GM12878 (cell line): Measurements from ENCODE around the gene BDNF. TPM values are rescaled to one million over a fixed set of nuclear protein-coding genes. Genes with fewer than 3 reads are reported as not detected.

Source experiments
- ATAC-seq: fragments of 200-7000 bp; cut with Tn5 transposase; 3 replicates; pipeline ENCODE4 v1.9.1; 2020; ENCODE audit warnings: mild to moderate bottlenecking, moderate library complexity
- BruUV-seq: library from RNA; stranded (reverse); fragments of 400-500 nt; replicated peaks from 2 replicates; lab custom pipeline; 2021; lab: Mats Ljungman, UMichigan
- CTCF ChIA-PET: fragments of 300-600 bp; sonication (Branson Sonifier 250); formaldehyde crosslinking; extraction: SDS; loops from one replicate; lab custom pipeline; 2021; ENCODE audit warnings: inconsistent platforms; lab: Yijun Ruan, JAX
- POLR2A ChIA-PET: fragments of 350-600 bp; formaldehyde crosslinking; extraction: SDS; loops from one replicate; lab custom pipeline; 2021; ENCODE audit warnings: inconsistent platforms; lab: Charles Lee
- RAD21 ChIA-PET: fragments of 300-600 bp; sonication (Branson Sonifier 250); formaldehyde crosslinking; loops from one replicate; lab custom pipeline; 2023; ENCODE audit warnings: antibody characterized with exemption; ENCODE audit not compliant: unreplicated experiment; lab: Charles Lee
- SMC1A ChIA-PET: fragments of 300-600 bp; sonication (Branson Sonifier 250); formaldehyde crosslinking; loops from one replicate; lab custom pipeline; 2023; ENCODE audit not compliant: unreplicated experiment, uncharacterized antibody; lab: Charles Lee
- DNase-seq: peaks from one replicate; pipeline ENCODE4 v3.0.0-alpha.2; 2011; ENCODE audit warnings: low read depth, low spot score
- FAIRE-seq: peaks from 3 replicates; lab custom pipeline; 2011; peaks lifted over from hg19 to GRCh38; lab: Jason Lieb, UNC
- H2AFZ ChIP-seq: 2 replicates; pipeline ENCODE4 v1.6.0; 2011; ENCODE audit warnings: low read depth, low read length, control low read depth; ENCODE audit not compliant: control insufficient read depth
- H3K27ac ChIP-seq: 2 replicates; pipeline ENCODE4 v1.5.1; 2011; ENCODE audit warnings: control low read depth; ENCODE audit not compliant: control insufficient read depth, insufficient read depth
- H3K27me3 ChIP-seq, 2 experiments: replicated peaks in 1 of 2; 2 replicates each; pipeline versions ENCODE4 v1.6.0 to v1.6.1; 2011; ENCODE audit warnings: low read length in 1 of 2; ENCODE audit not compliant: control insufficient read depth in 2 of 2, insufficient read depth in 2 of 2
- H3K36me3 ChIP-seq, 2 experiments: 2 replicates each; pipeline ENCODE4 v1.5.1; 2011; ENCODE audit warnings: low read length in 1 of 2; ENCODE audit not compliant: control insufficient read depth in 2 of 2, insufficient read depth in 2 of 2
- H3K4me1 ChIP-seq: 2 replicates; pipeline ENCODE4 v1.6.1; 2011; ENCODE audit warnings: mild to moderate bottlenecking, low read length, moderate library complexity, mixed read lengths; ENCODE audit not compliant: control insufficient read depth, insufficient read depth
- H3K4me2 ChIP-seq: 2 replicates; pipeline ENCODE4 v1.6.0; 2011; ENCODE audit warnings: control low read depth; ENCODE audit not compliant: control insufficient read depth, insufficient read depth
- H3K4me3 ChIP-seq: fragments of 200-600 bp; sonication (generic); 2 replicates; pipeline ENCODE4 v1.5.1; 2016
- H3K79me2 ChIP-seq: 2 replicates; pipeline ENCODE4 v1.6.0; 2011; ENCODE audit warnings: low read length; ENCODE audit not compliant: control insufficient read depth, insufficient read depth
- H3K9ac ChIP-seq: 2 replicates; pipeline ENCODE4 v1.8.0; 2011; ENCODE audit warnings: low read length, control low read depth, mixed read lengths; ENCODE audit not compliant: control insufficient read depth, insufficient read depth
- H3K9me3 ChIP-seq: replicated peaks from 3 replicates; pipeline ENCODE4 v1.5.1; 2011; ENCODE audit warnings: mild to moderate bottlenecking, low read length; ENCODE audit not compliant: control insufficient read depth, insufficient read depth
- H4K20me1 ChIP-seq: 2 replicates; pipeline ENCODE4 v1.6.0; 2011; ENCODE audit not compliant: control insufficient read depth, insufficient read depth
- ATF7 ChIP-seq: fragments of 450-650 bp; IDR thresholded peaks from 2 replicates; pipeline ENCODE4 v1.6.1; 2016; ENCODE audit warnings: low read depth, mild to moderate bottlenecking
- CBX3 ChIP-seq: fragments of 200-600 bp; sonication (generic); IDR thresholded peaks from 2 replicates; pipeline ENCODE4 v1.6.1; 2016; ENCODE audit warnings: low read depth, borderline replicate concordance
- CREB1 ChIP-seq: IDR thresholded peaks from 2 replicates; pipeline ENCODE4 v1.6.1; 2012; ENCODE audit warnings: low read depth, mild to moderate bottlenecking, inconsistent platforms
- EED ChIP-seq: sonication (generic); IDR thresholded peaks from 2 replicates; pipeline ENCODE4 v1.6.1; 2016; ENCODE audit warnings: antibody characterized with exemption, low read depth
- EP300 ChIP-seq, 2 experiments: fragments of 150-350 bp in 1 of 2; IDR thresholded peaks; 2 replicates each; pipeline ENCODE4 v1.6.1; 2011 to 2012; ENCODE audit warnings: low read depth in 2 of 2, low read length in 2 of 2, borderline replicate concordance in 1 of 2, improper control_type of control experiment in 1 of 2, inconsistent platforms in 1 of 2; ENCODE audit not compliant: control insufficient read depth in 1 of 2
- FOS ChIP-seq: IDR thresholded peaks from 3 replicates; pipeline ENCODE4 v1.6.1; 2011; ENCODE audit warnings: borderline replicate concordance; ENCODE audit not compliant: insufficient read length; ENCODE audit errors: extremely low read depth
- MTA2 ChIP-seq: fragments of 450-650 bp; IDR thresholded peaks from 2 replicates; pipeline ENCODE4 v1.6.1; 2016; ENCODE audit warnings: low read depth, mild to moderate bottlenecking, moderate library complexity
- RAD51 ChIP-seq: fragments of 450-650 bp; IDR thresholded peaks from 2 replicates; pipeline ENCODE4 v1.6.1; 2016; ENCODE audit warnings: moderate library complexity, mild to moderate bottlenecking, inconsistent platforms
- STAT3 ChIP-seq: IDR thresholded peaks from 2 replicates; pipeline ENCODE4 v1.6.1; 2011; ENCODE audit warnings: low read depth, low read length, improper control_type of control experiment
- ZNF24 ChIP-seq: fragments of 450-650 bp; IDR thresholded peaks from 2 replicates; pipeline ENCODE4 v1.6.1; 2017; ENCODE audit warnings: antibody characterized with exemption, mild to moderate bottlenecking
- ZZZ3 ChIP-seq: IDR thresholded peaks from 2 replicates; pipeline ENCODE4 v1.6.1; 2011; ENCODE audit warnings: low read depth; ENCODE audit not compliant: control insufficient read depth, insufficient read length
- WGBS: methylation state at CpG from one replicate; pipeline ENCODE4 v1.1.6; 2016; ENCODE audit warnings: low lambda C conversion rate; ENCODE audit not compliant: insufficient replicate concordance, insufficient coverage; ENCODE audit errors: missing lambda C conversion rate; 5-methylcytosine and 5-hydroxymethylcytosine counted together
- in situ Hi-C: fragments of 300-500 bp; cut with MboI; formaldehyde crosslinking; loops from 9 replicates; pipeline ENCODE4 v1.14.3; 2018; ENCODE audit warnings: mixed read lengths
- intact Hi-C: fragments of 100-400 bp; cut with micrococcal nuclease; formaldehyde crosslinking; loops from one replicate; pipeline ENCODE4 v1.14.2; 2022; ENCODE audit not compliant: unreplicated experiment
- polyA plus RNA-seq, 11 experiments: library from polyadenylated mRNA; depleted of rRNA in 4 of 11; unstranded in 6 of 11; stranded (reverse) in 5 of 11; fragments of >200 nt; fragmentation: Nextera tagmentation in 4 of 11; fragmentation: Illumina TruSeq in 1 of 11; extraction: Ambion mirVana in 4 of 11; extraction: Trizol in 1 of 11; gene quantifications; 1 replicate in 1 of 11; 2 replicates in 10 of 11; pipeline versions ENCODE4 v1.2.1 to v1.2.3, GENCODE V29; 2011 to 2016; ENCODE audit warnings: inconsistent platforms in 2 of 11, missing spikeins in 2 of 11, low read depth in 1 of 11
- total RNA-seq, 4 experiments: library from RNA; depleted of rRNA in 3 of 4; stranded (reverse); fragments of >200 nt in 3 of 4; fragmentation: Illumina TruSeq in 1 of 4; extraction: Trizol in 1 of 4; gene quantifications; 2 replicates each; pipeline versions ENCODE4 v1.2.1 to v1.2.3, GENCODE V29; 2013 to 2021
- TF ChIP-seq, protein P1 (sequence below): IDR thresholded peaks from 2 replicates; pipeline ENCODE4 v1.6.1; 2012; ENCODE audit warnings: mild to moderate bottlenecking, low read depth, low read length

Gene BDNF
- total and polyA plus RNA-seq, 10 of the 15 experiments (the other 5 are each of a cell fraction or from before 2014, with no cell fraction given), result 0.02 to 0.24 (median 0.06) TPM; not detected in 2

DNA sequence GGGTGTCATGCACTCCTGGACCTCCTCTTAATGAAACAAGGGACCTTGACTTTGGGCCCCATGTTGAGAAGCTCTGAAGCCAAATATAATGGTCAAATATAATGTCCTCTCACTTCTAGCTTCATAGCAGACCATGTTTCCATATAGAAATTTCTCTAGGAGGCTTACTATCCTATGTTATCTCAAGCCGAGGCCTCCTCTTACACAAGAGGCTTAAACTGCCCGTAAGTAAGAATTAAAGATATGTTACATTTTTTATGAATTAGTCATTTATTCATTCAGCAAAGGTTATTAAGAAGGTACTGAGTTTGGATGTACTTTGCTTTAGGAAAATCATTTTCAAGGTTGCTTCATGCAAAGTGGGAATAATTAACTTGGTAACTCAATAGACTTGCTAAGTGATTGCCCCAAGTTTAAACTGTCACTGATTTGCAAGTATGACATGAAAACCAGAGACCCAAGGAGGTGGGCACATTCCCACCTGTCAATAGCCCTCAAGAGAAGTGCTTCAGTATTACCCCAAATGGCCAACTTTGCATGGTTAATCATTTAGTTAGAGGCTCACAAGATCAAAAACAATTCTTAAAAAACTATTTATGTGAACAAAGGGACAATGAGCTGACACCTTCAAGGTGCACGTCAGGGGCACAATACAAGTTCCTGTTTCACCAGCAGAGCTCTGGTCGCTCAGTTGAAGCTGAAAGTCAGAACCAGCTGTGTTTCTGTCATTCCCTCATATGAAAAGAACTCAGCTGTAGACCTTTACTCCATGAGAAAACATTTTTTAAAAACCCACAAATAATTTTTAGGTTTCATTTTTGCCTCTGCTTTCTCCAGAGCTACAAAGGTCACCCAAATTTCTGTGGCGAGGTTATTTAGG is 20.9 kb downstream of the BDNF start:
- Histone ChIP-seq H3K9ac (no peak overlapping the region), H4K20me1 (no peaks in the 10 kb centered on the region), H3K9me3 (no peaks in the 10 kb centered on the region)
- no peak for FAIRE-seq
- TF ChIP-seq ATF7, result peak; percentile 21; the same call in 1 of the 2 replicates
- 0 out of 4 replicates have a peak, but pooled peaks of 1 of the 2 experiments have one; percentile 6 for TF ChIP-seq EP300 (IDR thresholded peaks at IDR 0.05; ENCODE audit: borderline replicate concordance in 1 of 2, control insufficient read depth in 1 of 2, low read depth in 2 of 2, low read length in 2 of 2)
- TF ChIP-seq ZNF24, result peak; percentile 9; the same call in 1 of the 2 replicates
- TF ChIP-seq MTA2, result peak; percentile 45; the same call in 1 of the 2 replicates
- no peak for TF ChIP-seq CBX3
- TF ChIP-seq, all 136 proteins: peak for 4
- CTCF ChIA-PET, result no interaction called here
- BruUV-seq, result no TSS peak
- in situ Hi-C loops (no loop called here), intact Hi-C loops (no loop called here)
- H3K79me2 ChIP-seq, result no peaks in the 10 kb centered on the region
- ATAC-seq, result peak; percentile 64
- SMC1A ChIA-PET, result interaction anchor here (1.6 kb wide), 1 partner anchor 20 kb away, joined by 5 read pairs; no protein-coding TSS in a partner anchor
- WGBS, result 16% methylated on average over 5 of the region's 5 CpGs
- RAD21 ChIA-PET, result interaction anchor here (1.0 to 1.4 kb wide), 2 partner anchors 18 to 20 kb away, joined by 4 to 6 read pairs; no protein-coding TSS in a partner anchor
- DNase-seq, result no peak
- H3K4me2 ChIP-seq, result no peak overlapping the region
- POLR2A ChIA-PET, result no interaction called here
- no peaks in the 10 kb centered on the region for H3K36me3 ChIP-seq
- H3K4me3 ChIP-seq, result no peak overlapping the region
- no peaks in the 10 kb centered on the region for H3K27me3 ChIP-seq
- H3K4me1 ChIP-seq, result no peaks in the 10 kb centered on the region
- H3K27ac ChIP-seq, result no peak overlapping the region
- no peak overlapping the region for H2AFZ ChIP-seq

DNA sequence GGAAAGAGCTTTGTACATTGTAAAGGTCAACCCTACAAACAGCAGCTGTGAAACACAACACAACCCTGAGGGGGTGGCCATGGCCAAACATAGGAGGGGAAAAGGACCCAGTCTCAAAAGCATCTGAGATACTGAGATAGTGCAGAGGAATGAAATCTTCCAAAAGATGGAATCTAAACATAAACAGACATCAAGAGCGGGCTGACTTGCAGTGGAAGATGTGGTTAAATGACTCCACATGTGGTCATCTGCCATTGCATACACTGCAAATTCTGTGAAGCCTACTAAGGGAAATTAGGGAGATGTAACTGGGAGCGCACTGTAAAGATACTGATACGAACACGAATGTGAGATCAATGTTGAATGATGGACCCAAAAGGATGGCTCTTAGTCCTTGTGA is 22.0 kb downstream of the BDNF start:
- Histone ChIP-seq H2AFZ (no peak overlapping the region), H3K4me3 (no peak overlapping the region), H3K79me2 (no peaks in the 10 kb centered on the region), H3K4me1 (no peaks in the 10 kb centered on the region), H3K27ac (no peak overlapping the region), H3K9me3 (no peaks in the 10 kb centered on the region), H4K20me1 (no peaks in the 10 kb centered on the region), H3K4me2 (no peak overlapping the region), H3K27me3 (no peaks in the 10 kb centered on the region), H3K36me3 (no peaks in the 10 kb centered on the region), H3K9ac (no peak overlapping the region)
- DNase-seq (no peak), FAIRE-seq (no peak), ATAC-seq (no peak)
- ChIA-PET SMC1A (no interaction called here), RAD21 (no interaction called here), CTCF (no interaction called here), POLR2A (no interaction called here)
- in situ Hi-C loops, result no loop called here
- WGBS, result 34% methylated on average over 4 of the region's 4 CpGs
- intact Hi-C loops, result no loop called here
- BruUV-seq, result no TSS peak
- TF ChIP-seq EED (no peak), EP300 (IDR thresholded peaks at IDR 0.05; ENCODE audit: borderline replicate concordance in 1 of 2, control insufficient read depth in 1 of 2, low read depth in 2 of 2, low read length in 2 of 2) (no peak), FOS (no peak), ZZZ3 (no peak), CREB1 (no peak), STAT3 (no peak), RAD51 (no peak)
- TF ChIP-seq, protein P1, sequence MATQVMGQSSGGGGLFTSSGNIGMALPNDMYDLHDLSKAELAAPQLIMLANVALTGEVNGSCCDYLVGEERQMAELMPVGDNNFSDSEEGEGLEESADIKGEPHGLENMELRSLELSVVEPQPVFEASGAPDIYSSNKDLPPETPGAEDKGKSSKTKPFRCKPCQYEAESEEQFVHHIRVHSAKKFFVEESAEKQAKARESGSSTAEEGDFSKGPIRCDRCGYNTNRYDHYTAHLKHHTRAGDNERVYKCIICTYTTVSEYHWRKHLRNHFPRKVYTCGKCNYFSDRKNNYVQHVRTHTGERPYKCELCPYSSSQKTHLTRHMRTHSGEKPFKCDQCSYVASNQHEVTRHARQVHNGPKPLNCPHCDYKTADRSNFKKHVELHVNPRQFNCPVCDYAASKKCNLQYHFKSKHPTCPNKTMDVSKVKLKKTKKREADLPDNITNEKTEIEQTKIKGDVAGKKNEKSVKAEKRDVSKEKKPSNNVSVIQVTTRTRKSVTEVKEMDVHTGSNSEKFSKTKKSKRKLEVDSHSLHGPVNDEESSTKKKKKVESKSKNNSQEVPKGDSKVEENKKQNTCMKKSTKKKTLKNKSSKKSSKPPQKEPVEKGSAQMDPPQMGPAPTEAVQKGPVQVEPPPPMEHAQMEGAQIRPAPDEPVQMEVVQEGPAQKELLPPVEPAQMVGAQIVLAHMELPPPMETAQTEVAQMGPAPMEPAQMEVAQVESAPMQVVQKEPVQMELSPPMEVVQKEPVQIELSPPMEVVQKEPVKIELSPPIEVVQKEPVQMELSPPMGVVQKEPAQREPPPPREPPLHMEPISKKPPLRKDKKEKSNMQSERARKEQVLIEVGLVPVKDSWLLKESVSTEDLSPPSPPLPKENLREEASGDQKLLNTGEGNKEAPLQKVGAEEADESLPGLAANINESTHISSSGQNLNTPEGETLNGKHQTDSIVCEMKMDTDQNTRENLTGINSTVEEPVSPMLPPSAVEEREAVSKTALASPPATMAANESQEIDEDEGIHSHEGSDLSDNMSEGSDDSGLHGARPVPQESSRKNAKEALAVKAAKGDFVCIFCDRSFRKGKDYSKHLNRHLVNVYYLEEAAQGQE, result no peak
